Memory B cell (primary cell): ENCODE data around the gene ACTN4.
"Not testable (repeated sequence)": the region's sequence is repeated elsewhere in the genome, so short reads cannot be mapped to it uniquely, and the experiment has no call there.

ENCODE experiments used
- ATAC-seq: fragments of 150-1000 bp; cut with Tn5 transposase; 2 replicates; pipeline ENCODE4 v1.10.0; 2021; ENCODE audit warnings: low read depth, mild to moderate bottlenecking, moderate library complexity
- DNase-seq, 2 donors: peaks; one replicate each; pipeline ENCODE4 v3.0.0; 2022; ENCODE audit warnings: low spot score in 2 of 2
- H3K27ac Mint-ChIP-seq: one replicate; pipeline ENCODE4 v1.8.0; 2022; ENCODE audit warnings: mild to moderate bottlenecking, moderate library complexity, mixed read lengths
- H3K27me3 Mint-ChIP-seq: one replicate; pipeline ENCODE4 v1.8.0; 2022; ENCODE audit warnings: mixed read lengths
- H3K36me3 Mint-ChIP-seq: one replicate; pipeline ENCODE4 v1.8.0; 2022; ENCODE audit warnings: mild to moderate bottlenecking, mixed read lengths
- H3K4me1 Mint-ChIP-seq: one replicate; pipeline ENCODE4 v1.8.0; 2022; ENCODE audit warnings: mixed read lengths
- H3K4me3 Mint-ChIP-seq: one replicate; pipeline ENCODE4 v1.8.0; 2022; ENCODE audit warnings: mild to moderate bottlenecking, moderate library complexity, mixed read lengths
- H3K9me3 Mint-ChIP-seq: one replicate; pipeline ENCODE4 v1.8.0; 2022; ENCODE audit warnings: mixed read lengths

The ACTN4 gene

GRCh38 chr19:38744874-38745273 is 97.4 kb downstream of the ACTN4 start:
- Mint-ChIP-seq H3K4me1 (no peaks in the 10 kb centered on the region), H3K4me3 (no peak overlapping the region), H3K27me3 (no peaks in the 10 kb centered on the region), H3K36me3 (no peaks in the 10 kb centered on the region), H3K27ac (no peak overlapping the region), H3K9me3 (no peaks in the 10 kb centered on the region)
- DNase-seq, result no peak
- ATAC-seq, result no peak

GRCh38 chr19:38745316-38745715 is 97.9 kb downstream of the ACTN4 start:
- H3K4me3 Mint-ChIP-seq, result no peak overlapping the region
- no peaks in the 10 kb centered on the region for H3K36me3 Mint-ChIP-seq

GRCh38 chr19:38753783-38754182 is 106.3 kb downstream of the ACTN4 start:
- H3K9me3 Mint-ChIP-seq, H3K27ac Mint-ChIP-seq, H3K27me3 Mint-ChIP-seq, ATAC-seq, H3K4me3 Mint-ChIP-seq, H3K36me3 Mint-ChIP-seq, H3K4me1 Mint-ChIP-seq, DNase-seq: not testable (repeated sequence)

More at GRCh38 chr19:38745316-38745715, 97.9 kb downstream of the ACTN4 start:
- no peak overlapping the region for H3K27ac Mint-ChIP-seq
- DNase-seq (no peak), ATAC-seq (no peak)
- no peaks in the 10 kb centered on the region for H3K4me1 Mint-ChIP-seq
- H3K9me3 Mint-ChIP-seq, result no peaks in the 10 kb centered on the region
- no peaks in the 10 kb centered on the region for H3K27me3 Mint-ChIP-seq

GRCh38 chr19:38754196-38754595 is 106.7 kb downstream of the ACTN4 start:
- H3K27ac Mint-ChIP-seq, result not testable (repeated sequence)

GRCh38 chr19:38759590-38760003 is 112.1 kb downstream of the ACTN4 start:
- DNase-seq, result no peak
- no peaks in the 10 kb centered on the region for H3K9me3 Mint-ChIP-seq
- no peak for ATAC-seq
- no peak overlapping the region for H3K4me3 Mint-ChIP-seq
- H3K27ac Mint-ChIP-seq, result no peak overlapping the region
- H3K36me3 Mint-ChIP-seq, result no peaks in the 10 kb centered on the region
- peaks cover 6% of the 10 kb centered on the region for H3K4me1 Mint-ChIP-seq
- H3K27me3 Mint-ChIP-seq, result no peaks in the 10 kb centered on the region

More at GRCh38 chr19:38754196-38754595, 106.7 kb downstream of the ACTN4 start:
- H3K9me3 Mint-ChIP-seq, ATAC-seq, H3K4me3 Mint-ChIP-seq, H3K27me3 Mint-ChIP-seq, H3K4me1 Mint-ChIP-seq, H3K36me3 Mint-ChIP-seq, DNase-seq: not testable (repeated sequence)

GRCh38 chr19:38760805-38761517 is 113.5 kb downstream of the ACTN4 start:
- not testable (repeated sequence) for H3K4me3 Mint-ChIP-seq, ATAC-seq, H3K9me3 Mint-ChIP-seq, H3K27me3 Mint-ChIP-seq, H3K36me3 Mint-ChIP-seq, DNase-seq, H3K4me1 Mint-ChIP-seq
- peak overlapping the region; percentile 58 for H3K27ac Mint-ChIP-seq

GRCh38 chr19:38761884-38762389 is 114.5 kb downstream of the ACTN4 start:
- H3K9me3 Mint-ChIP-seq, ATAC-seq, H3K4me3 Mint-ChIP-seq, H3K4me1 Mint-ChIP-seq, DNase-seq, H3K36me3 Mint-ChIP-seq, H3K27me3 Mint-ChIP-seq: not testable (repeated sequence)
- H3K27ac Mint-ChIP-seq, result peak overlapping the region; percentile 58

GRCh38 chr19:38763795-38764220 is 116.4 kb downstream of the ACTN4 start:
- ATAC-seq (no peak), DNase-seq (no peak)
- no peaks in the 10 kb centered on the region for H3K27me3 Mint-ChIP-seq
- H3K36me3 Mint-ChIP-seq, result no peaks in the 10 kb centered on the region
- H3K27ac Mint-ChIP-seq, result no peak overlapping the region
- no peak overlapping the region for H3K4me3 Mint-ChIP-seq
- H3K9me3 Mint-ChIP-seq, result no peaks in the 10 kb centered on the region
- H3K4me1 Mint-ChIP-seq, result peaks cover 10% of the 10 kb centered on the region

GRCh38 chr19:38765214-38765613 is 117.8 kb downstream of the ACTN4 start:
- Mint-ChIP-seq H3K4me1 (peaks cover 13% of the 10 kb centered on the region), H3K36me3 (no peaks in the 10 kb centered on the region), H3K27ac (no peak overlapping the region), H3K4me3 (no peak overlapping the region), H3K27me3 (no peaks in the 10 kb centered on the region), H3K9me3 (no peaks in the 10 kb centered on the region)
- ATAC-seq, result no peak
- no peak for DNase-seq

- H3K27ac Mint-ChIP-seq, result no peak overlapping the region
- no peaks in the 10 kb centered on the region for H3K9me3 Mint-ChIP-seq
- no peaks in the 10 kb centered on the region for H3K27me3 Mint-ChIP-seq
- H3K4me1 Mint-ChIP-seq, result peaks cover 13% of the 10 kb centered on the region
- ATAC-seq (no peak), DNase-seq (no peak)
- H3K36me3 Mint-ChIP-seq, result no peaks in the 10 kb centered on the region
- no peak overlapping the region for H3K4me3 Mint-ChIP-seq
These were observed 119.0 kb downstream of the ACTN4 start for GRCh38 chr19:38766276-38767047.

GRCh38 chr19:38769635-38770211 is 122.3 kb downstream of the ACTN4 start:
- no peaks in the 10 kb centered on the region for H3K27me3 Mint-ChIP-seq
- H3K4me1 Mint-ChIP-seq, result peaks cover 7% of the 10 kb centered on the region
- peak overlapping the region; percentile 87 for H3K27ac Mint-ChIP-seq
- no peaks in the 10 kb centered on the region for H3K36me3 Mint-ChIP-seq
- ATAC-seq (peak; percentile 90), DNase-seq (peak; percentile 93 to 97)
- H3K9me3 Mint-ChIP-seq, result no peaks in the 10 kb centered on the region
- peak overlapping the region; percentile 75 for H3K4me3 Mint-ChIP-seq

- not testable (repeated sequence) for DNase-seq, H3K4me1 Mint-ChIP-seq, H3K27ac Mint-ChIP-seq, H3K9me3 Mint-ChIP-seq, H3K27me3 Mint-ChIP-seq, H3K36me3 Mint-ChIP-seq
- H3K4me3 Mint-ChIP-seq, result peak overlapping the region; percentile 75
- ATAC-seq, result peak; percentile 7
These were observed 122.9 kb downstream of the ACTN4 start for GRCh38 chr19:38770228-38770948.

- H3K27me3 Mint-ChIP-seq, H3K4me1 Mint-ChIP-seq: not testable (repeated sequence)
- ATAC-seq, result peak; percentile 54
These were observed 123.5 kb downstream of the ACTN4 start for GRCh38 chr19:38770949-38771275.

GRCh38 chr19:38771569-38771968 is 124.1 kb downstream of the ACTN4 start:
- H3K36me3 Mint-ChIP-seq, H3K4me1 Mint-ChIP-seq, H3K4me3 Mint-ChIP-seq, ATAC-seq, H3K27me3 Mint-ChIP-seq, H3K27ac Mint-ChIP-seq, H3K9me3 Mint-ChIP-seq, DNase-seq: not testable (repeated sequence)

More at GRCh38 chr19:38770949-38771275, 123.5 kb downstream of the ACTN4 start:
- H3K4me3 Mint-ChIP-seq, H3K27ac Mint-ChIP-seq, DNase-seq, H3K9me3 Mint-ChIP-seq, H3K36me3 Mint-ChIP-seq: not testable (repeated sequence)
